Neutrophil (primary cell): ENCODE data around the gene EHMT1.
"Not testable (repeated sequence)": the region's sequence is repeated elsewhere in the genome, so short reads cannot be mapped to it uniquely, and the experiment has no call there.

Source experiments
- H3K27ac ChIP-seq: fragments of 200-600 bp; sonication (generic); 2 replicates; pipeline ENCODE4 v1.5.1; 2016; ENCODE audit warnings: mild to moderate bottlenecking, moderate library complexity
- H3K27me3 ChIP-seq: fragments of 200-600 bp; sonication (generic); 2 replicates; pipeline ENCODE4 v1.6.0; 2016; ENCODE audit warnings: mild to moderate bottlenecking
- H3K36me3 ChIP-seq: fragments of 200-600 bp; sonication (generic); 2 replicates; pipeline ENCODE4 v1.5.1; 2017
- H3K4me1 ChIP-seq, 2 experiments: fragments of 200-600 bp in 1 of 2; sonication (generic) in 1 of 2; 1 replicate in 1 of 2; 2 replicates in 1 of 2; pipeline versions ENCODE4 v1.5.1 to v1.6.1; 2013 to 2016; ENCODE audit warnings: low read depth in 1 of 2, low read length in 1 of 2, mild to moderate bottlenecking in 1 of 2, moderate library complexity in 1 of 2; ENCODE audit not compliant: control insufficient read depth in 1 of 2, insufficient read depth in 1 of 2
- H3K4me3 ChIP-seq, 2 experiments: fragments of 200-600 bp in 1 of 2; sonication (generic) in 1 of 2; 1 replicate in 1 of 2; 2 replicates in 1 of 2; pipeline ENCODE4 v1.5.1; 2013 to 2016; ENCODE audit warnings: low read depth in 1 of 2, low read length in 1 of 2, mild to moderate bottlenecking in 1 of 2, moderate library complexity in 1 of 2
- H3K9me3 ChIP-seq: fragments of 200-600 bp; sonication (generic); 2 replicates; pipeline ENCODE4 v1.5.1; 2016
- CTCF ChIP-seq: fragments of 200-600 bp; sonication (generic); IDR thresholded peaks from 2 replicates; pipeline ENCODE4 v1.5.1; 2016; ENCODE audit warnings: antibody characterized with exemption

EHMT1 gene

GRCh38 chr9:137721899-137722298, 103.1 kb downstream of the EHMT1 start:
- Histone ChIP-seq H3K36me3 (peaks cover 39% of the 10 kb centered on the region), H3K27ac (no peak overlapping the region), H3K27me3 (no peaks in the 10 kb centered on the region), H3K4me1 (no peaks in the 10 kb centered on the region), H3K4me3 (no peak overlapping the region), H3K9me3 (no peaks in the 10 kb centered on the region)
- TF ChIP-seq CTCF: no peak

GRCh38 chr9:137722481-137722880, 103.7 kb downstream of the EHMT1 start:
- TF ChIP-seq CTCF: no peak
- Histone ChIP-seq H3K4me1 (no peaks in the 10 kb centered on the region), H3K36me3 (peaks cover 36% of the 10 kb centered on the region), H3K9me3 (no peaks in the 10 kb centered on the region), H3K27me3 (no peaks in the 10 kb centered on the region), H3K27ac (no peak overlapping the region), H3K4me3 (no peak overlapping the region)

GRCh38 chr9:137723356-137723755, 104.6 kb downstream of the EHMT1 start:
- peaks cover 32% of the 10 kb centered on the region for H3K36me3 ChIP-seq
- not testable (repeated sequence) for H3K9me3 ChIP-seq, H3K4me1 ChIP-seq, H3K27ac ChIP-seq, H3K4me3 ChIP-seq, H3K27me3 ChIP-seq

- no peaks in the 10 kb centered on the region for H3K27me3 ChIP-seq
- no peaks in the 10 kb centered on the region for H3K9me3 ChIP-seq
Measured at GRCh38 chr9:137723783-137724445, 105.1 kb downstream of the EHMT1 start.

GRCh38 chr9:137724818-137725240, 106.0 kb downstream of the EHMT1 start:
- peaks cover 37% of the 10 kb centered on the region for H3K36me3 ChIP-seq
- H3K27me3 ChIP-seq: no peaks in the 10 kb centered on the region
- no peak overlapping the region for H3K4me3 ChIP-seq
- no peak for TF ChIP-seq CTCF
- no peaks in the 10 kb centered on the region for H3K4me1 ChIP-seq
- H3K27ac ChIP-seq: no peak overlapping the region
- no peaks in the 10 kb centered on the region for H3K9me3 ChIP-seq

More at GRCh38 chr9:137723783-137724445, 105.1 kb downstream of the EHMT1 start:
- H3K36me3 ChIP-seq: peaks cover 38% of the 10 kb centered on the region
- no peak overlapping the region for H3K4me3 ChIP-seq
- TF ChIP-seq CTCF: no peak
- no peak overlapping the region for H3K27ac ChIP-seq
- no peaks in the 10 kb centered on the region for H3K4me1 ChIP-seq

GRCh38 chr9:137725598-137725997, 106.8 kb downstream of the EHMT1 start:
- no peak for TF ChIP-seq CTCF
- peaks cover 37% of the 10 kb centered on the region for H3K36me3 ChIP-seq
- no peaks in the 10 kb centered on the region for H3K9me3 ChIP-seq
- no peak overlapping the region for H3K4me3 ChIP-seq
- no peak overlapping the region for H3K27ac ChIP-seq
- H3K4me1 ChIP-seq: no peaks in the 10 kb centered on the region
- no peaks in the 10 kb centered on the region for H3K27me3 ChIP-seq

GRCh38 chr9:137726336-137726735, 107.5 kb downstream of the EHMT1 start:
- H3K27ac ChIP-seq, H3K4me1 ChIP-seq, H3K9me3 ChIP-seq, H3K4me3 ChIP-seq, H3K27me3 ChIP-seq: not testable (repeated sequence)
- H3K36me3 ChIP-seq: peaks cover 36% of the 10 kb centered on the region
